Subcutaneous adipose tissue (tissue), 4 donors: Measurements from ENCODE around the gene ZC2HC1B. TPM values are rescaled to one million over a fixed set of nuclear protein-coding genes. Genes with fewer than 3 reads are reported as not detected.

ENCODE experiments used
- total RNA-seq, 4 donors: library from RNA; depleted of rRNA; stranded (reverse); fragments of >200 nt; gene quantifications; one replicate each; pipeline ENCODE4 v1.1.0, GENCODE V29; 2016
- TF ChIP-seq, protein P1 (sequence below): fragments of 450-650 bp; IDR thresholded peaks from one replicate; pipeline ENCODE4 v1.5.1; 2016; ENCODE audit warnings: low read depth, mild to moderate bottlenecking, control low read depth, antibody characterized with exemption, moderate library complexity

Gene ZC2HC1B
- total RNA-seq, 4 donors from 2014 or later, result not detected

DNA sequence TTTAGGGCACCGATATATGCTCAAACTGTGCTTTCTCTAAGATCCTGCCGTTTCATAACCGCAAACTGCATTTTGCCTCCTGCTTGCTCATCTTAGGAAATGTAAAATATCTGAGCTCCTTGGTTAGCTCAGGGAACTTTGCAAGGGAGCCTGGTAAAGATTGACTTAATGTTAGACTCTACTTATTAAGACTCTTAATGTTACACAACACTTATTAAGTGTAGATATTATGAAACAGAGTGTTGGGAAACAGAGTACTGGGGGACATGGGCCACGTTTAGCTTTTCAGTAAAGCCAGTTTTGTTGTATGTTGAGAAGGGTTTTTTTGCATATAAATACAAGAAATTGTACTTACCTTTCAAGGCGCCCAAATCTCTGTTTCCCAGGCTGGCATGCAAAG is 19.2 kb upstream of the ZC2HC1B start:
- TF ChIP-seq, protein P1, sequence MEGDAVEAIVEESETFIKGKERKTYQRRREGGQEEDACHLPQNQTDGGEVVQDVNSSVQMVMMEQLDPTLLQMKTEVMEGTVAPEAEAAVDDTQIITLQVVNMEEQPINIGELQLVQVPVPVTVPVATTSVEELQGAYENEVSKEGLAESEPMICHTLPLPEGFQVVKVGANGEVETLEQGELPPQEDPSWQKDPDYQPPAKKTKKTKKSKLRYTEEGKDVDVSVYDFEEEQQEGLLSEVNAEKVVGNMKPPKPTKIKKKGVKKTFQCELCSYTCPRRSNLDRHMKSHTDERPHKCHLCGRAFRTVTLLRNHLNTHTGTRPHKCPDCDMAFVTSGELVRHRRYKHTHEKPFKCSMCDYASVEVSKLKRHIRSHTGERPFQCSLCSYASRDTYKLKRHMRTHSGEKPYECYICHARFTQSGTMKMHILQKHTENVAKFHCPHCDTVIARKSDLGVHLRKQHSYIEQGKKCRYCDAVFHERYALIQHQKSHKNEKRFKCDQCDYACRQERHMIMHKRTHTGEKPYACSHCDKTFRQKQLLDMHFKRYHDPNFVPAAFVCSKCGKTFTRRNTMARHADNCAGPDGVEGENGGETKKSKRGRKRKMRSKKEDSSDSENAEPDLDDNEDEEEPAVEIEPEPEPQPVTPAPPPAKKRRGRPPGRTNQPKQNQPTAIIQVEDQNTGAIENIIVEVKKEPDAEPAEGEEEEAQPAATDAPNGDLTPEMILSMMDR, result no peak

DNA sequence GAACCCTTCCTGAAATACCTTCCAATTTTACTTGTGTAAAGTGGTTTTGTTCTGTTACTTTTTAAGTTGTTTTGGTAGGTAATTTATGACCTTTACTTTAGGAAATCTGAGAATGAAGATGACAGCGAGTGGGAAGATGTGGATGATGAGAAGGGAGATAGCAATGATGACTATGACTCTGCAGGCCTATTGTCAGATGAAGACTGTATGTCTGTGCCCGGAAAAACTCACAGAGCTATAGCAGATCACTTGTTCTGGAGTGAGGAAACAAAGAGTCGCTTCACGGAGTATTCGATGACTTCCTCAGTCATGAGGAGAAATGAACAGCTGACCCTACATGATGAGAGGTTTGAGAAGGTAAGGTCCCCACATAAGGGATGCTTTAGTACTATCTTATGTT is 6.6 kb upstream of the ZC2HC1B start:
- TF ChIP-seq, protein P1, result no peak

DNA sequence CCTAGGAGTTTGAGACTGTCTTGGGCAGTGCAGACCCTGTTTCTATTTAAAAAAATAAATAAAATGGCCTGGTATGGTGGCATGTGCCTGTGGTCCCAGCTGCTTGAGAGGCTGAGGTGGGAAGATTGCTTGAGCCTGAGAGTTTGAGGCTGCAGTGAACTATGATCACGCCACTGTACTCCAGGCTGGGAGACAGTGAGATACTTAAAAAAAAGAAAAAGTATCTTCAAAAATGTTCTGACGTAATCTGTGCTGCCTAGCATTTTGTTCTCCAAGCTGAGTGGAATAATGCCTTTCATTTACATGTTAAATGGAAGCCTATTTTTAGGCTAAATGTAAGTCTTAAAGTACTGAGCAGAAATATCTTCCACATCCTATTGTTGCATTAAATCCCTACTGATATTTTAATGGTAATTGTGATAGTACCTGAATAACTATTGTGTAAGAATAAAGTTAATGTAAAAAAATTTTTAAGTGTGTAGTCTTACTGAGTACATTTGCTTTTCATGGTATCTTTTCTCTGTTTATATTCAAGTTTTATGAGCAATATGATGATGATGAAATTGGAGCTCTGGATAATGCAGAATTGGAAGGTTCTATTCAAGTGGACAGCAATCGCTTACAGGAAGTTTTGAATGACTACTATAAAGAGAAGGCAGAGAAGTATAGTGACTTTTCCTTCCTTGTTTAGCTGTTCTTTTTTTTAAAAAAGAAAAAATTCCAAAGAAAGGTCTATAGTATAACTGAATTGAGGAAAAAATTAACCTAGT is 4.2 kb upstream of the ZC2HC1B start:
- TF ChIP-seq, protein P1, result no peak

DNA sequence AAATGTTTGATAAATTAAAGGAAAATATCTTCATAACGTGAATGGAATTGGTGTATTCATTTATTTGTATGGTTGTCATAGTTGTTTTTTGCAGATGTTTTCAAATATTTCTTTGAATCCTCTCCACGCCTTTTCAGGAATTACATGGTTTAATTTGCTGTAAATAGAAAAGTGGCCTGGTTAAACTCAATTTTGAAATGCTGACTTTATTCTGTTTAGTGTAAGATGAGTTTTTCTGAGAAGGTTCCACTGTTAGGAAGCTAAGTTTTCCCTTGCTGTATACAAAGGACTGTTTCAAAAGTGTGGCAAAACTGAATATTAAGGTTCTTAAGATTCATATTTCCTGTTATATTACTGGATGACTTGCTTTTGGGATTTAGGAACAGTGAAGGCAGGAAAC is 503 bp upstream of the ZC2HC1B start:
- TF ChIP-seq, protein P1, result no peak

DNA sequence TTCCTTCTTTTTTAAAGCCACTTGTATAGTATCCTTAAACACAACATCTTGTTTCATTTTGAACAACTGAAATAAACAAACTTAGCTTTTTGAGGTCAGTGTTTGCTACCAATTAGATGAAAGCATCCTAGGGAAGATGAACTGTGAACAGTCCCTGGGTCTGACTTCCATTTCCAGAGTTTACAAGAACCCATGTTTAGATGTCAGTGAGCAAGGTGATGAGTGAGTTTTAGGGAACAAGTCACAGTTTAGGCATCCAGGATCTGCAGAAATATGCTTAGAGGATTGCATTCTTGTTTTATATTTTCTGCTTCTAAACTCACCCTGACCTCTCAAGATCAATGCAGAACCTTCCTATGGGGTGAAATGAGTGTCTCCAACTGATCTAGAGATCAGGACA is 3.0 kb downstream of the ZC2HC1B start:
- TF ChIP-seq, protein P1, result no peak

DNA sequence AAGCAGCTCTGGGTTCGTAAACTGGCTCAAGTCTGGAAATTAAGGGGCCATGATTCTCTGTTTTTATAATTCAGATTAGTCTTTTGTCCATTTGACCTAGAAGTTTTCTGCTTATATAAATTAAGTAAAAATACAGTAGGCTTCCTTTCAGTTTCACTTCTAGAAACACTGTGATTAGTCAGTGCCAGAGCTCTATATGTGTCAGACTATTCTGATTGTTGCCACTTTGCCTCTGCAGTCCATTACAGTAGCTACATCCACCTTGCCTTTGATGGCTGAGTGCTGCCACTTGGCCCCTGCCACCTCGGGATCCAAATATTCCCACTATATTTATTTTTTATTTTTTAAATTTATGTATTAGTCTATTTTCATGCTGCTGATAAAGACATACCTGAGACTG is 7.9 kb downstream of the ZC2HC1B start:
- TF ChIP-seq, protein P1, result no peak

DNA sequence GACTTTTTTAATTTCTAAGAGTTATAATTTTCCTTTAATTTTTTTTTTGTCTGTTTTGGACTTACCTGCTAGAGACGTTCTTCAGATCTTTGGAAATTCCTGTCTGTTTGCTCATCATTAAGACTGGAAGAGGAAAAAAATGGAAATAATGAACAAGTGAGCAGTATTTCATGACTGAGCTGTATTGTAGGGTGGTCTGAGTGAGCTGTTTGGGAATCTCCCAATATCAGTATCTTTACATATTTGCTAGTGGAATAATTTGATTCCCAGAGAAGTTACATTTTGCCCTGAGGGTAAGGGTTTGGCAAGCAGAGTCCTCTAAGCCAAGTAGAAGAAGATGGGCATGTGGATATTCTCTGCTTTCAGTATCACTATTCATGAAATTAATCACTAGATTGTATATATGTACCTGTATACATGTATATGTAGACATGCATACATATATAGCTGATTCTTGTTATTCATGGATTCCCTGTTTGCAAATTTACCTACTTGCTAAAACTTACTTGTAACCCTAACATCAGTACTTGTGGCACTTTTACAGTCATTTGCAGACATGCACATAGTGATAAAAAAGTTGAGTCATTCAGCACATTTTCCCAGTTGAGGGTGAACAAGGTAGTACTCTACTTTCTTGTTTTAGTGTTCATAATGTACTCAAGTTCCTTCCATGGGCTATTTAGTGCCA is 13.5 kb downstream of the ZC2HC1B start:
- TF ChIP-seq, protein P1, result no peak
